Measurements from ENCODE around the gene ATP10D.

- TF ChIP-seq TSHZ2 (CRISPR knock-in tag; IDR thresholded peaks at IDR 0.05), result no peak
- no peak for TF ChIP-seq ARNTL (CRISPR knock-in tag; IDR thresholded peaks at IDR 0.05; ENCODE audit: borderline replicate concordance, low read depth)
- no peak for TF ChIP-seq CREB5 (CRISPR knock-in tag; IDR thresholded peaks at IDR 0.05; ENCODE audit: low read depth)
- TF ChIP-seq ZFP3 (CRISPR knock-in tag; IDR thresholded peaks at IDR 0.05), result no peak
- no peak for TF ChIP-seq OSR1 (CRISPR knock-in tag; IDR thresholded peaks at IDR 0.05)
- no peak for TF ChIP-seq ISL1 (CRISPR knock-in tag; IDR thresholded peaks at IDR 0.05)
- no peak for TF ChIP-seq ESRRG (CRISPR knock-in tag; IDR thresholded peaks at IDR 0.05)
- TF ChIP-seq CSDC2 (CRISPR knock-in tag; IDR thresholded peaks at IDR 0.05), result no peak
- TF ChIP-seq PPARA (CRISPR knock-in tag; IDR thresholded peaks at IDR 0.05; ENCODE audit: borderline replicate concordance), result no peak
- no peak for TF ChIP-seq TOX (CRISPR knock-in tag; IDR thresholded peaks at IDR 0.05; ENCODE audit: borderline replicate concordance)
- no peak for TF ChIP-seq RARB (CRISPR knock-in tag; IDR thresholded peaks at IDR 0.05)
- no peak for TF ChIP-seq POU6F1 (CRISPR knock-in tag; IDR thresholded peaks at IDR 0.05; ENCODE audit: borderline replicate concordance, low read depth)
- TF ChIP-seq PATZ1 (CRISPR knock-in tag; IDR thresholded peaks at IDR 0.05; ENCODE audit: borderline replicate concordance), result no peak
- TF ChIP-seq GLIS3 (CRISPR knock-in tag; IDR thresholded peaks at IDR 0.05), result no peak
Measured at GRCh38 chr4:47483745-47484144, 1.3 kb upstream of the ATP10D start.

All from SK-N-SH treated with all-trans-retinoic acid at 6 μM for 48 hours (cell line).